IMR-90 (cell line): ENCODE measurements around the gene PIGC. TPM values are rescaled to one million over a fixed set of nuclear protein-coding genes. Genes with fewer than 3 reads are reported as not detected.

Experiments
- ATAC-seq: fragments of 200-7000 bp; cut with Tn5 transposase; 2 replicates; pipeline ENCODE4 v1.9.1; 2020; ENCODE audit warnings: low read depth, mild to moderate bottlenecking, moderate library complexity
- BruUV-seq: library from RNA; stranded (reverse); fragments of 400-500 nt; replicated peaks from 2 replicates; lab custom pipeline; 2021; lab: Mats Ljungman, UMichigan
- CTCF ChIA-PET: fragments of 300-600 bp; formaldehyde crosslinking; extraction: SDS; loops from one replicate; lab custom pipeline; 2021; ENCODE audit warnings: antibody characterized with exemption; lab: Yijun Ruan, JAX
- POLR2A ChIA-PET: fragments of 300-600 bp; sonication (Branson Sonifier 250); formaldehyde crosslinking; loops from one replicate; lab custom pipeline; 2022; ENCODE audit warnings: antibody characterized with exemption; ENCODE audit not compliant: unreplicated experiment; lab: Charles Lee
- DNase-seq: peaks from one replicate; pipeline ENCODE4 v3.0.0; 2013
- H2AFZ ChIP-seq: replicated peaks from 2 replicates; pipeline ENCODE3; 2013; ENCODE audit warnings: low read length, mild to moderate bottlenecking; ENCODE audit not compliant: poor library complexity
- H2AK5ac ChIP-seq: 2 replicates; pipeline ENCODE4 v1.6.1; 2013; ENCODE audit warnings: low read depth, low read length, inconsistent platforms
- H2AK9ac ChIP-seq: replicated peaks from 2 replicates; pipeline ENCODE3; 2013; ENCODE audit warnings: mild to moderate bottlenecking, low read depth, low read length, moderate library complexity; ENCODE audit not compliant: poor library complexity
- H2BK120ac ChIP-seq: 2 replicates; pipeline ENCODE4 v1.6.1; 2013; ENCODE audit warnings: low read depth, low read length, inconsistent platforms
- H2BK15ac ChIP-seq: 3 replicates; pipeline ENCODE4 v1.6.1; 2013; ENCODE audit warnings: low read depth, low read length, inconsistent platforms
- H2BK20ac ChIP-seq: 2 replicates; pipeline ENCODE4 v1.6.1; 2013; ENCODE audit warnings: low read depth, mild to moderate bottlenecking, inconsistent platforms, low read length, moderate library complexity
- H2BK5ac ChIP-seq: 2 replicates; pipeline ENCODE4 v1.6.1; 2013; ENCODE audit warnings: mild to moderate bottlenecking, low read depth, low read length, inconsistent platforms; ENCODE audit not compliant: poor library complexity, severe bottlenecking
- H3K14ac ChIP-seq: replicated peaks from 2 replicates; pipeline ENCODE4 v1.6.1; 2013; ENCODE audit warnings: low read depth, low read length, inconsistent platforms
- H3K18ac ChIP-seq: 2 replicates; pipeline ENCODE4 v1.6.1; 2013; ENCODE audit warnings: low read depth, low read length, control low read depth
- H3K23ac ChIP-seq: 2 replicates; pipeline ENCODE4 v1.6.1; 2013; ENCODE audit warnings: low read depth, low read length, inconsistent platforms
- H3K27ac ChIP-seq: 2 replicates; pipeline ENCODE4 v1.5.1; 2013; ENCODE audit warnings: mild to moderate bottlenecking, control low read depth, low read length; ENCODE audit not compliant: insufficient read depth
- H3K27me3 ChIP-seq: 2 replicates; pipeline ENCODE4 v1.6.1; 2013; ENCODE audit warnings: low read length; ENCODE audit not compliant: control insufficient read depth, insufficient read depth
- H3K36me3 ChIP-seq: 2 replicates; pipeline ENCODE4 v1.6.1; 2013; ENCODE audit warnings: low read length, mixed read lengths; ENCODE audit not compliant: control insufficient read depth, insufficient read depth
- H3K4ac ChIP-seq: 2 replicates; pipeline ENCODE4 v1.6.1; 2013; ENCODE audit warnings: low read depth, low read length, inconsistent platforms
- H3K4me1 ChIP-seq: 2 replicates; pipeline ENCODE4 v1.6.1; 2013; ENCODE audit warnings: low read length, mixed read lengths; ENCODE audit not compliant: control insufficient read depth, insufficient read depth
- H3K4me2 ChIP-seq: 2 replicates; pipeline ENCODE4 v1.6.1; 2013; ENCODE audit warnings: low read depth, mild to moderate bottlenecking, control low read depth, low read length, moderate library complexity
- H3K4me3 ChIP-seq: 2 replicates; pipeline ENCODE4 v1.5.1; 2013; ENCODE audit warnings: low read depth, mild to moderate bottlenecking, control low read depth, low read length, moderate library complexity; ENCODE audit not compliant: insufficient read depth
- H3K56ac ChIP-seq: 2 replicates; pipeline ENCODE4 v1.6.1; 2013; ENCODE audit warnings: low read length, inconsistent platforms; ENCODE audit not compliant: insufficient read depth; ENCODE audit errors: extremely low read depth
- H3K79me1 ChIP-seq, 2 experiments: 2 replicates each; pipeline ENCODE4 v1.6.1; 2013; ENCODE audit warnings: low read length in 2 of 2, inconsistent platforms in 1 of 2, low read depth in 1 of 2
- H3K9ac ChIP-seq: 2 replicates; pipeline ENCODE4 v1.6.1; 2013; ENCODE audit warnings: low read depth, low read length, control low read depth
- H3K9me1 ChIP-seq: 2 replicates; pipeline ENCODE4 v1.6.1; 2013; ENCODE audit warnings: low read length, inconsistent platforms; ENCODE audit not compliant: insufficient read depth
- H3K9me3 ChIP-seq: 2 replicates; pipeline ENCODE4 v1.6.1; 2013; ENCODE audit warnings: low read length; ENCODE audit not compliant: control insufficient read depth, insufficient read depth
- H4K20me1 ChIP-seq: 2 replicates; pipeline ENCODE4 v1.6.1; 2013; ENCODE audit warnings: low read length, inconsistent platforms; ENCODE audit not compliant: insufficient read depth
- H4K5ac ChIP-seq: 2 replicates; pipeline ENCODE4 v1.6.1; 2013; ENCODE audit warnings: mild to moderate bottlenecking, low read depth, low read length, control low read depth
- H4K8ac ChIP-seq, 2 experiments: 2 replicates each; pipeline ENCODE4 v1.6.1; 2013; ENCODE audit warnings: low read depth in 2 of 2, low read length in 2 of 2, control low read depth in 1 of 2, inconsistent platforms in 1 of 2
- H4K91ac ChIP-seq: 2 replicates; pipeline ENCODE4 v1.6.1; 2013; ENCODE audit warnings: low read depth, low read length, inconsistent platforms; ENCODE audit not compliant: insufficient read depth
- BHLHE40 ChIP-seq: fragments of 150-350 bp; IDR thresholded peaks from 2 replicates; pipeline ENCODE4 v1.6.1; 2016; ENCODE audit warnings: mild to moderate bottlenecking, low read depth, low read length
- POLR2A ChIP-seq: IDR thresholded peaks from 2 replicates; pipeline ENCODE4 v1.6.1; 2012; ENCODE audit warnings: mild to moderate bottlenecking, low read depth, low read length
- WGBS, 2 experiments: methylation state at CpG; one replicate each; pipeline versions ENCODE4 v1.1.5 to v1.1.7; 2013; ENCODE audit warnings: missing lambda C conversion rate in 2 of 2; ENCODE audit not compliant: insufficient read length in 1 of 2; ENCODE audit errors: extremely low coverage in 2 of 2; 5-methylcytosine and 5-hydroxymethylcytosine counted together
- dilution Hi-C: fragments of 300-500 bp; cut with HindIII; formaldehyde crosslinking; loops from one replicate; pipeline ENCODE4 v1.14.3; 2018; ENCODE audit warnings: low sequenced_read_pairs; ENCODE audit not compliant: unreplicated experiment
- in situ Hi-C: fragments of 300-500 bp; cut with MboI; formaldehyde crosslinking; loops from 3 replicates; pipeline ENCODE4 v1.14.3; 2019; ENCODE audit warnings: low sequenced_read_pairs, inconsistent platforms, mixed read lengths
- intact Hi-C: fragments of 100-400 bp; cut with micrococcal nuclease; formaldehyde crosslinking; loops from 2 replicates; pipeline ENCODE4 v1.10.0; 2022
- polyA plus RNA-seq, 3 experiments: library from polyadenylated mRNA; depleted of rRNA; stranded (reverse); fragments of >200 nt; gene quantifications; 2 replicates each; pipeline ENCODE4 v1.2.3, GENCODE V29; 2012; ENCODE audit warnings: low replicate concordance in 1 of 3
- total RNA-seq: library from RNA; depleted of rRNA; stranded (reverse); fragments of >200 nt; gene quantifications from 2 replicates; pipeline ENCODE4 v1.2.3, GENCODE V29; 2012
- TF ChIP-seq, protein P1 (sequence below): fragments of 150-350 bp; IDR thresholded peaks from 2 replicates; pipeline ENCODE4 v1.6.1; 2017; ENCODE audit warnings: mild to moderate bottlenecking, antibody characterized with exemption, low read length, low read depth

PIGC gene
- total and polyA plus RNA-seq, 2 of the 4 experiments (the other 2 are of a cell fraction), result 14.9 to 15.8 TPM

DNA sequence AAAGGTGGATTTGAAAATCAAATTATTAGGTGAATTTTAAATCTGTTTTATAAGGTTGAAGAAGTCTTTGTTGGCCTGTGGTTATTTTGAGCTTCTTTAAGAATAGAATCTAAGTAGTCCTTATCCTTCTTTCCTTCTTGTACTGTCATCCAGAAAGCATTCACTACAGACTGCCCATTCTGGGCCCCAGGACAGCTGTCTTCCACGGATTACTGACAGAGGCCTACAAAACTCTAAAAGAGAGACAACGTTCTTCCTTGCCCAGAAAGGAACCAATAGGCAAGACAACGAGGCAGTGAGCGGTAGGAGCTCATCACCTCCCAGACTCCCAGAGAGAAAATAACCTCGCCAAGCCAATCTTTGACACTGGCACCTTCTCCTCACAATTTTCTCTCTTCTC lies 24.4 kb upstream of the PIGC start:
- H4K91ac ChIP-seq, result no peak overlapping the region
- H2AK9ac ChIP-seq, result no peak overlapping the region
- in situ Hi-C loops, result no loop called here
- ATAC-seq (no peak), DNase-seq (no peak)
- H3K4me2 ChIP-seq, result no peak overlapping the region
- H3K4me1 ChIP-seq, result no peaks in the 10 kb centered on the region
- no peaks in the 10 kb centered on the region for H3K36me3 ChIP-seq
- no peak overlapping the region for H2BK120ac ChIP-seq
- no peak overlapping the region for H2AK5ac ChIP-seq
- CTCF ChIA-PET, result no interaction called here
- no peak overlapping the region for H3K9ac ChIP-seq
- WGBS, 2 experiments, result no CpG with 5 or more reads among the region's 5 CpGs
- no peaks in the 10 kb centered on the region for H4K20me1 ChIP-seq
- H2AFZ ChIP-seq, result no peak overlapping the region
- no peak overlapping the region for H2BK15ac ChIP-seq
- H3K4ac ChIP-seq, result no peak overlapping the region
- no peak overlapping the region for H2BK20ac ChIP-seq
- no peak overlapping the region for H3K56ac ChIP-seq
- H4K5ac ChIP-seq, result no peak overlapping the region
- peaks cover 10% of the 10 kb centered on the region for H3K27me3 ChIP-seq
- no peak overlapping the region for H2BK5ac ChIP-seq
- no peak overlapping the region for H3K18ac ChIP-seq
- BruUV-seq, result no TSS peak
- H3K9me1 ChIP-seq, result no peaks in the 10 kb centered on the region
- POLR2A ChIA-PET, result no interaction called here
- no peak overlapping the region for H3K4me3 ChIP-seq
- intact Hi-C loops, result no loop called here
- H4K8ac ChIP-seq, result no peak overlapping the region
- no peak overlapping the region for H3K23ac ChIP-seq
- no peaks in the 10 kb centered on the region for H3K9me3 ChIP-seq
- no peaks in the 10 kb centered on the region for H3K79me1 ChIP-seq
- H3K14ac ChIP-seq, result no peak overlapping the region
- no peak for TF ChIP-seq BHLHE40
- TF ChIP-seq, protein P1, sequence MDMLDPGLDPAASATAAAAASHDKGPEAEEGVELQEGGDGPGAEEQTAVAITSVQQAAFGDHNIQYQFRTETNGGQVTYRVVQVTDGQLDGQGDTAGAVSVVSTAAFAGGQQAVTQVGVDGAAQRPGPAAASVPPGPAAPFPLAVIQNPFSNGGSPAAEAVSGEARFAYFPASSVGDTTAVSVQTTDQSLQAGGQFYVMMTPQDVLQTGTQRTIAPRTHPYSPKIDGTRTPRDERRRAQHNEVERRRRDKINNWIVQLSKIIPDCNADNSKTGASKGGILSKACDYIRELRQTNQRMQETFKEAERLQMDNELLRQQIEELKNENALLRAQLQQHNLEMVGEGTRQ, result no peak
- no peak for TF ChIP-seq POLR2A
- H3K27ac ChIP-seq, result no peak overlapping the region
- dilution Hi-C loops, result no loop called here
